ENCODE data around the gene DNAJC5.
A peak's percentile ranks its signal among the peaks of the same experiment; 100 is the strongest.
"Not testable (repeated sequence)": the region's sequence is repeated elsewhere in the genome, so short reads cannot be mapped to it uniquely, and the experiment has no call there.

The DNAJC5 gene

DNA sequence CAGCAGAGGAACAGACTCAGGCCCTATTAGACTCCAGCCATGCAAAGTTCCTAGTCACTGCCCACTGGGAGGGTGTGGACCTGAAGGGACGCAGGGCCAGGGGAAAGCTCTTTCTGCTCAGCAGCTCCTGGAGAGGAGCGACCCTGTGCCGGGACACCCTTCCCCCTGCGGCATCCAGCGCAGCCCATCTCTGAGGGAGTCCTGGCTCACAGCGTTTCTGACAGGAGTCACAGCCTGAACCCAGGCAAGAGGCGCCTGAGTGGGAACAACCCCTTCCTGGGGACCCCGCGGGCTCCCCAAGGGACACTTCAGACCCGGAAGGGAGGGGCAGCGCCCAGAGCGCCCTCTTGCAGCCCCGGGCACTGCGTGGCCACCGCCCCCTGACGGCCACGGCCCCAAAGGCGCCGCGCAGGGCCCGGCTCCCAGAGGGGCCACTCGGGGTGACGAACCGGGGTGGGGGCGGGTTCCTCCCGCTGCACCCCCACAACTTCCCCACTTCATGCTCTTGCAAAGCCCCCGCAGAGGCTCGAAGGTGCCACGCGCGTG lies 60.4 kb downstream of the DNAJC5 start:
- DNase-seq (ENCODE audit: low read depth, low spot score): no peak

DNA sequence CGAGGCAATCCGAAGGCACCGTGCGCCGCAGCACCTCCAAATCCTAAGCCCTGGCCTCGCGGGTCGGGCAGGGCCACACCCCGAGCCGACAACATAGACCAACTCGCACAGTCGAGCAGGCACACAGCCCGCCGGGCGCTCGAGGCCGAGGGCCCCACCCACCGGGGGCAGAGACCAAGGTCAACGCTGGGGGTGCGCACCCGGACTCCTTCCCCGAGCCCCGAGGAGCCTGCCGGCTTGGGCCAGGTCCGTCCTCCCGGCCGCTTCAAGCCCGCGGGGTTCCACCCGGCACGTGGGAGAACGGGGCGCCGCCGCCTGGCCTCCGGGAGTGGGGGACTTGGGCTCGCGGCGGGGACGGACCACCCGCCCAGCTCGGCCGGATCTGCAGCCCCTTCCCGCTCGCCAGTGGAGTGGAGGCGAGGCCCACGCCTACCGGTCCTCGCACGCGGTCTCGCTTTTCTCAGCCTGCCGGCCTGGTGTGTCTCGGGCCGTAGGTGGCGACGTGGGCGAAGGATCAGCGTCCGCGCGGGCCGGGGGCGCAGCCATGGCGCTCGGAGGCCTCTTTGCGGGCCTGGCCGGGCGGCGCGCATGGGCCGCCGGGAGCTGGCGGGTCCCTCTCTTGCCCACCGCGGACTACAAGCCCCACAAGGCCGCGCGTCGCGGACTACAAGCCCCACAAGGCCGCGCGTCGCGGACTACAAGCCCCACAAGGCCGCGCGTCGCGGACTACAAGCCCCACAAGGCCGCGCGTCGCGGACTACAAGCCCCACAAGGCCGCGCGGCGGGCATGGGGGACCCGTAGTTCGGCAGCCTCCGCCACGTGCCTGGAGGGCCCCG lies 61.1 kb downstream of the DNAJC5 start, which contains the start of gene UCKL1:
Gene UCKL1, minus strand, starts transcription at position 590 of the 837 bp plus-strand sequence. Its CDS starts 44 bp downstream, at position 546.
- peak; percentile 74 for DNase-seq (ENCODE audit: low read depth, low spot score)

DNA sequence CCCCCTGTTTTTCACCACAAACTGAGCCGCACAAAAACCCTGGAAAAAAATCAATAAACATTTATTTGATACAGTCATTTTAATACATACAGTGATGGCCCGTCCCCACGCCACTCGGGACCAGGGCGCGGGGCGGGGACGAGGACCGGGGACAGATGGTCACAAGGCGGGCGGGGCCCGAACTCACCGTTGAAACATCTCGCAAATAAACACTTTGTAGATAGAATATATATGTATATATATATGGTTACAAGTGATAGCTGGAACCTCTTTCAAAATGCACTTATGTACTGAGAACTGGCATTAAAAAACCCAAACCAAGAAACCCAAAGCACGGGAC lies 61.7 kb downstream of the DNAJC5 start:
- no peak for DNase-seq (ENCODE audit: low read depth, low spot score)

DNA sequence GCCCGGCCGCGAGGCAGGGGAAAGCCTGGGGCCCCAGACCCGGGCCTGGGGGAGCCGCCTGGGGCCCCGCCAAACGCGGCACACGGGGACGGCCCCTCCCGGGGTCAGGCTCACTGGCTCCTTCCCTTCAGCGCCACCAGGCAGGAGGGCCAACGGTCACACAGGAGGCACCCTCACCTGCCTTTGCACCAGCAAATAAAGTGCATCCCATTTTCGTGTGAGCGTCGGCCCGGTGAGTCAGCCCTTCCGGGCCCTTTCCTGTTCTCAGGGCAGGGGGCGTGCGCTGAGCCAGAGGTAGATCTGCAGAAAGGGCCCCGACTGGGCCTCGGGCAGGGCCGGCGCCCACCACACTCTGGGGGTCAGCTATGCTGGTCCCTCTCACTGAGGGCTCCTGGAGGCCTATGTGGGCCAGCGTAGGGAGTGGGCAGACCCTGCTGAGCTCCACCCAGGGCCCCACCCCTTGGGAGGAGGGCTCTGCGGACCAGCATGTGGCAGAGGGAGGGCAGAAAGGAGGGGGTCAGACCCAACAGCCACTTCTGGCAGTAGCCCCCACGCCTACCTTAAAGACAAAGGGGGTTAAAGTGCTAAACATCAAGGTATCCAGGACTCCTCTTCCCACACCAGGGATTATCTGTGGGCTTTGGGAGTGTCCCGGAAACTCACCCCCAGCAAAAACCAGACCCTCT lies 62.2 kb downstream of the DNAJC5 start:
- DNase-seq (ENCODE audit: low read depth, low spot score): no peak

DNA sequence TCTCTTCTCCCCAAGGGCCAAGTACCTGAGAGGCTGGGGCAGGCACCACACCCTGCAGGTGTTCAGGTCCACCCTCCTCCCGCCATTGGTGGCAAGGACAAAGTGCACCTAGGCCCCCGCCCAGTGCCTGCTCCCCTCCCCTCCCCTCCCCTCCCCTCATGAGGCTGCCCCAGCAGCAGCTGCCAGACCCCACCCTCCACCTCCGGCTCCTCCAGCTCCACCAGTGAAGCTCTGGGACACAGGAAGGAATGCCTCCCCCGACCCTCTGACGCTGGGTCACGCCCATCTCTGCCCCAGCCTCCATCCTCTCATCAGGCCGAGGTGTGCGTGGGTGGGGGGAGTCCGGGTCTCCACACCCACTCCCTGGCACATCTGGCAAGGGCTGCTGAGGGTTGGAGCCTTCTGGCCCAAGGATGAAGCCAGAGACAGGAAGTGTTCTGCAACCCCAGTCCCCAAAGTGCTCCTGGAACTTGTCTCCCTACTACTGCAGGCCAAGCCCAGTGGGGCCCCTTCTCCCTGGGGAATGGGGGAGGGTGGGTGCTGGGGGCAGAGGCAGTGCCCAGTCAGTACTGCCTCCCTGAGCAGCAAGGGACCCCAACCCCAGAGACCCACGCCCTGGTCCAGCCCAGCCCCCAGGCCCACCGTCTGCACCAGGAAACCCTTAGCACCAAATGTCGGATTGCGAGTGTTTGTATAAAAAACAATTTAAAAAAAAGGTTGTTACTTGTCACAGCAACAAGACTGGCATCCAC lies 62.9 kb downstream of the DNAJC5 start:
- no peak for DNase-seq (ENCODE audit: low read depth, low spot score)

DNA sequence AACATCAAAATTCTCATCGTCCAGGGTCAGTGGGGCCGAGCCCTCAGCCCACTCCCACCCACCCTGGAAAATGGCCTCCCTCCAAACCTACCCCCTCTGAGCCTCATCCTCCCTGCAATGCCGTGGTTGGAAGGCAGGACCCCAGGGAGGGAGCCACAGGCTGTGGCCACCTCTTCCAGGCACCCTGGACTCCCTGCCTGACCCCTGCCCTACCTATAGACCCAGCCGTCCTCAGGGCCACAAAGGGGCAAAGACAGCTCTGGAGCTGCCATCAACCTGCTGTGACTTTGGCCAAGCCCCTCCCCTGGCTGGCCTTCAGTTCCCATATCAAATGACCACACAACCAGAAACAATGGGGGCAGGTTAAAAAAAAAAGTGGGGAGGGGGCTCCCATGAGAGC lies 63.5 kb downstream of the DNAJC5 start:
- DNase-seq (ENCODE audit: low read depth, low spot score): no peak

DNA sequence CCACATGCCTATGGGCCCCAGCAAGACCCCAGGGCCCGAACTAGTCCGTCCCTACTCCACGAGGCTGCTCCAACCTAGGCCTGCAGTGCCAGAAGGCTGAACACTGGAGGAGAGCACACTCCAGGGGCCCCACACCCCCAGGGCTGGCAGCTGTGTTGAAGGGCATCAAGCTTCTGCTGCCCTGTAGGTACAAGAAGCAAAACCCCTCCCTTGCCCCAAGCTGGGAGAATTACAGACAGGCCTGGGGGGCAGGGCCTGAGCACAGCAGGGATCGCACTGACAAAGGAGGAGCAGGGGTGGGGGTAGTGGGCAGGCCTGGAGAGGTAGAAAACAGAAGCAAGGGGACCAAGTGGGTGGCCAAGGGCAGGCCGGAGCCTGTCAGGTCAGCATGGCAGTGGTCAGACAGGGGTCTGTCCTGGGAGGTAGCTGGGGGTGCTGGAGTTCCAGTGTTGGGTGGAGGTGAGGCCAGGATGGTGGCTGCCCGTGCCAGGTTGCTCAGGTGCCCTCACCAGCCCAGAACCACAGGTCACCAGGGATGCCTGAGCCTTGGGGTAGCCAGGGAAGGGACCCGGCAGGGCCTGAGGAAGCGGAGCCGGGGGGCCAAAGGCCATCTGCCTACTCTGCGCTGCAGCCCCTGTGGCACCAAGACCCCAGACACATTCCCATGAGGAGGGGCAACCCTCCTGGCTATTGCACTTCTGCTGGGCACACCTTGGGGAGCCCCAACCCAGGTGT lies 64.2 kb downstream of the DNAJC5 start:
- DNase-seq (ENCODE audit: low read depth, low spot score): no peak

DNA sequence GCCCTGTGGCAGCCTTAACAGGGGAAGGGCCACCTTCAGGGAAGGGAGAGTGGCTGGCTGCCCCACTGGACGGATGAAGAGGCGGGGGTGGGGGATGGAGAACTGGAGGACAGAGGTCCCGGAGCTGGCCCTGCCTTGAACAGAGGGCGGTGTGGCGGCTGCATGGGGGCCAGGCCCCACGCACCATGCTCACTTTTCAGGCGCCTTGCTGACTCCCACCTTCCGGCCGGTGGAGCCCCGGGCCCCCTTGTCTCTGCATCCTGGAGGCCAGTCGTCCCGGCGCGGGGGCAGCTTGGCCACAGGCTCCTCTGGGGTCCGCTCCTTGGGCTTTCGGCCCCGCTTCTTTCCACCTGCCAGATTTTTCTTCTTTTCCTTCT lies 64.8 kb downstream of the DNAJC5 start:
- no peak for DNase-seq (ENCODE audit: low read depth, low spot score)

DNA sequence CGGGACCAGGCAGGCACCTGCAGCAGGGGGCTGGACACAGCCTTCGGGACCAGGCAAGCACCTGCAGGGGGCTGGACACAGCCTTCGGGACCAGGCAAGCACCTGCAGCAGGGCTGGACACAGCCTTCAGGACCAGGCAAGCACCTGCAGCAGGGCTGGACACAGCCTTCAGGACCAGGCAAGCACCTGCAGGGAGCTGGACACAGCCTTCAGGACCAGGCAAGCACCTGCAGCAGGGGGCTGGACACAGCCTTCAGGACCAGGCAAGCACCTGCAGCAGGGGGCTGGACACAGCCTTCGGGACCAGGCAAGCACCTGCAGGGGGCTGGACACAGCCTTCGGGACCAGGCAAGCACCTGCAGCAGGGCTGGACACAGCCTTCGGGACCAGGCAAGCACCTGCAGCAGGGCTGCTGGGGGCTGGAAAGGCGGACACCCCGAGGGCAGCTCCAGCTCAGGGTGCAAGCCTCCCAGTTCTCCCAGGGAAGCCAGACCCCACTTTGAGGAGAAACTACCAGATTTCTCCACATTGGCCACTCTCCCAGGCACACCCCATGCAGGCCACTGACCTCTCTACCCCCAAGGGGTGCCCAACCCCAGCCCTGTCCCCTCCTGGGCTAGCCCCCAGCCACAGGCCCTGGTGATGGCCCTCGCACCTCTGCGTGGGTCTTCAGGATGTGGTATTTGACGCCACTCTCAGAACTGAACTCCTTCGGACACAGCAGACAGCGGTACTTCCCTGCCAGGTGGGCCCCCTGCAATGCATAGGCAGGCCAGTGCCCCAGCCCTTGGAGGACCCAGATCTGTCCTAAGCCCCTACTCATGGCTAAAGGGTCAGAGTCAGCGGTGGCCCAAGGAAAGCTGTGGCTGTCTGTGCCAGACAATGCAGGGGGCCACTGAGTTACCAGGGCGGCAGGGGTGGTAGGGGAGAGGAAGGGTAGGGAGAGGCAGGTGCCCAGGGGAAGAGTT lies 66.0 kb downstream of the DNAJC5 start:
- not testable (repeated sequence) for DNase-seq (ENCODE audit: low read depth, low spot score)

DNA sequence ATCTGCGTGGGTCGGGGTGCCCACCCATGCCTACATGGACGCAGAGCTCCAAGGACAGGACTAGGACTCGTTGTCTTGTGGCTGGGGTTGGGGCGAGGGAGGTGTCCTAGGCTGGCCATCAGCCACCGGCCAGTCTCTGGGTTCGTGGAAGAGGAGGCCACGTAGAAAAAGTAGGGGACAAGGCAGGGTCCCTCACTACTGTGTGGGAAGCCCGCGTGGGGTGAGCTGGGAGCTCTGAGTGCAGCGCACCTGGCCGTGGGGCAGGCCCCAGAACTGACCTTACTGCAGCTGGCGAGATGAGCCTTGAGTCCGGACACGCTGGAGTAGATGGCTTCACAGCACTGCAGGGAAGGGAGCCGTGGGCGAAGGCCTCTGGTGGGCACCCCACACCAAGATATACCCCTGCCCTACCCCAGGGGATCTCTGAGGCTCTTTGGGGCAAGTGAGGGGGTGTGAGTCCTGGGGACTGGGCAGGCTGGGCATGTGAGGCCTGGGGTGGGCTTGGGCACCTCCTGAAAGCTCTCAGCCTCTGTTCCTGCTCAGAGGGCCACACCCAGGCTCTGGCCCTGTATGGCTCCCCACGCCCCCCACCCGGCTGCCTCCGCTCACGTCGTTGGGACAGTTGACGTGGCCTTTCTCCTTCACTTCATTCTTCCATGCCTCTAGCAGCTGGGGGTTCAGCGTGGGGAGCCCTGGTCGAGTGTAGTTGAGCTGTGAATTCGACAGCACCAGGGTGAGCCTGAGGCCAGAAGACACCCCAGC lies 66.9 kb downstream of the DNAJC5 start:
- DNase-seq (ENCODE audit: low read depth, low spot score): no peak

DNA sequence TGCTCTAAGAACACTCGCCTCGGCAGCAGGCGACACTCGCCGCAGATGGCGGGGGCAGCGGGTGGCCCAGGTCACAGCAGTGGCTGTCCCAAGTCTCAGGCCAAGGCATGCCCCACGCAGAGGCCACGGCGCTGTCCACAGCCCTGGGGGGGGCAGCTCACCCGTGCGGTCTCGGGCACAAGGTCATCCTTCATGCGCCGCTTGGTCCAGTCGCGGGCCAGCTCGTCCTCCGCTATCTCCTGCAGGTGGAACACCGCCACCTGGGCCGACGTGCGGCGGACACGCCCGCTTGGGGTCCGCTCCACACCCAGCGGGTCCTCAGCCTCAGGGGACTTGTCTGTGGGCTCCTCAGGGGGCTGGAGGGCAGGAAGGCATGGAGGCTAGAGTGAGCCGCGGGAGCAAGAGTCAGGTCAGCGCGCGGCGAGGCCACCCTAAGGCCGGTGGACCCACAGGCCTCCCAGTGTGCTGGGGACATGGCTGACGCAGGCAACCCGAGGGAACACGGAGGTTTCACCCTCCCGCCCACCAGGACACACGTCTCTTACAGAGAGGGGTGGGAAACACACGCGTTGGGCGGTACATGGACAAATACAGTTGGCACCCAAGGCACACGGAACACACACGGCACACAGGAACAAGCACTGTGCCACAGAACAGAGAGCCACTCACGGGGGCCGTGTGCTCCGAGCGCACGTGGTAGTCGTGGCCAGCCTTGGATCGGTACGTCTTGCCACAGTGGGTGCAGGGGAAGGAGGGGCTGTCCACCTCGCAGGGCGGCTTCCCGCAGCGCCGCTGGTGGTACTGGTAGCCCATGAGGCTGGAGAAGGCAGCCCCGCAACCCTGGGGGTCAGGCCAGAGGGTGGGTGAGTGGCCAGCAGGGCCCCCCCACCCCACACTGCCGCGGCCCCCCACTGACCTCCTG lies 67.8 kb downstream of the DNAJC5 start:
- DNase-seq (ENCODE audit: low read depth, low spot score): no peak

DNA sequence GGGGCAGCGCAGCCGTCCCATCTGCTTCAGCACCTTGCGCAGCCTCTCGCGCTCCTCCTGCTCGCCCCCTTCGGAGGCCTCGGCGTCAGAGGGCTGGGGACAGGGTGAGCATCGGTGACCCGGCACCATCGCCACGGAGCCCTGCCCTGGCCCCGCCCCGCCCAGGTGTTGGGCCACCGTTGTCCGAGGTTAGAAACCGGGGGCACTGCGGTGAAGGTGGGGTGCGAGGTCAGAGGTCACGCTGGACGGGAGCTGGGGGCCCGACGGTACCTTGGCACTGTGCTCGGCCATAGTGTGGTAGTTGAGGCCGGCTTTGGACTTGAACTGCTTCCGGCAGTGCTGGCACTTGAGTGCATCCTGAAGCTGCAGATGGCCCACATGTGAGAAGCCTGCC lies 68.4 kb downstream of the DNAJC5 start:
- no peak for DNase-seq (ENCODE audit: low read depth, low spot score)

DNA sequence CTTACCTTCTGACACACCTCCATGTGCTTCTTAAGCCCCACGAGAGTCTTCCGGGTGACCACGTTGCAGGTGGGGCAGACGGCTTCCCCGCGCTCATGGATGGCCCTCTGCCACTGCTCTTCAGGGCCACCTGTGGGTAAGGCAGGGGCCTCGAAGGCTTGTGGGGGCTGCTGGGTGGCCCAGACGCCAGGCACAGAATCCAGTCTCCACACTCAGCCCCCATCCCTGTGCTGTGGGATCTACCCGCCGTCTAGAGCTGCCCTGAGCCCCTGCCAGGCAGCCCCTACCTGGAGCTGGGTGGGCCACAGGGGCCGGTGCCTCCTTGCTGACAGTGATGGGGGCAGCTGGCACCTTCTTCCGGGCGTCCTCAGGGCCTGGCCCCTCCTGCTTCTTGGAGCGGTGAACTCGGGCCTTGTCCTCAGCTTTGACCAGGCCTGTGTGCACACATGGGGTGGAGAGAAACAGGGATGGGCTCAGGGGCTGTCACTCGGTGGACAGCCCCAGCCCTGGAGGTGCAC lies 68.9 kb downstream of the DNAJC5 start:
- no peak for DNase-seq (ENCODE audit: low read depth, low spot score)

DNA sequence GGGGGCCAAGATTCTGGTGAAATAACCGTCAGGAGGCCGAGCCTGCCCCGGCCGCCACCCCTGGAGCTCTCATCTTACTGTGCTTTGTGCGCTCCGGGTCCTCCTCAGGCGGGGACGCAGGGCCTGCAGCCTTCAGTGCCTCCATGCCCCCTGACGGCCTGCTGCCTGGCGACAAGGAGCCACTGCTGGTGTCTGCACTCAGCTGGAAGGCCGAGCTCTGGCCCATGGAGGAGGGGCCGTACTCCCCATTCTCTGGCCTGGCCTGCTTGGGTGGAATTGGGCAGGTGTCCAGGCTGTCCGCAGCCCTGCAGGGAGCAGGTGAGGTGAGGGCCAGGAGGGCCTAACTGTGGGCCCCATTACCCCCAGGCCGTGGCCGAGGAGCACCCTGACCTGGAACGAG lies 69.5 kb downstream of the DNAJC5 start:
- no peak for DNase-seq (ENCODE audit: low read depth, low spot score)

DNA sequence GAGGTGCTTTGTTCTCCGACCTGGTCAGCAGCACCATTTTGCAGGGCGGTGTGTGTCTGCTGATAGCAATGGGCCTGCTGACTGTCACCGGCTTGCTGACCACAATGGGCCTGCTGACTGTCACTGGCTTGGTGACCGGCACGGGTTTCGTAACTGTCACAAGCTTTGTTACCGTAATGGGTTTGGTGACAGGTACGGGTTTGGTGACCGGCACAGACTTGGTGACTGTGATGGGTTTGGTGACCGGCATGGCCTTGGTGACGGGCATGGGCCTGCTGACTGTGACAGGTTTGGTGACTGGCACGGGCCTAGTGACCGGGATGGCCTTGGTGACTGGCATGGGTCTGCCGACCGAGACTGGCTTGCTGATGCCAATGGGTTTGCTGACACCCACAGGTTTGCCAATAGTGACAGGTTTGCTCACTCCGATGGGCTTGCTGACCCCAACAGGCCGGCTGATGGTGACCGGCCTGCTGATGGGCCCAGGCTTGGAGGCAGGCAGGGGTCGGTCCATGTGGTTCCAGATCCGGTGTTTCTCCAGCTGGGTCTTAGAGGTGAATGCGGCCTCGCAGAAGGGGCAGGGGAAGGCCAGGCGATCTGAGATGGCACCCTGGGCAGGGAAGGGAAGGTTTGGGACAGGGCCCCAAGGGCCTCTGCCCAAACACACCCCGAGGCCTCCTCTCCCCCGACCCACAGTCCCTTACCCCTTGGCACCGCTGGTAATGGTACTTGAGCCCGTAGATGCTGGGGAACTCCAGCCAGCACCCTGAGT lies 71.4 kb downstream of the DNAJC5 start:
- DNase-seq (ENCODE audit: low read depth, low spot score): no peak

DNA sequence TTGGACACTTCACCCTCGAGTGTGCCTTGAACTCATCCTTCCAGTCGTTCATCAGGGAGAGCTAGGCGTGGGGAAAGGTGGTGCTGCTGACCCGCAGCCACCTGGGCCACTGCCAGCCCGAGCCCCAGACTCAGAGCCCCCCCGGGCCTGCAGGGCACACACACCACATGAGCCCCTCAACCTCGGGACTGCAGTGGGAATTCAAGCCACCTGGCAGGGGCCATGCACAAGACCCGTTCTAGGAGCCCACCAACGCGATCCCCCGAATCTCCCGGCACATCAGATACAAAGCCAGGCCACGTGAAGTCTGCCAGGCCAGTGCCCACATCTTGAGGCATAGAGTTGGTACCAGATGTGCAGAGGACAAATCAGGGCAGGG lies 72.0 kb downstream of the DNAJC5 start:
- DNase-seq (ENCODE audit: low read depth, low spot score): no peak

DNA sequence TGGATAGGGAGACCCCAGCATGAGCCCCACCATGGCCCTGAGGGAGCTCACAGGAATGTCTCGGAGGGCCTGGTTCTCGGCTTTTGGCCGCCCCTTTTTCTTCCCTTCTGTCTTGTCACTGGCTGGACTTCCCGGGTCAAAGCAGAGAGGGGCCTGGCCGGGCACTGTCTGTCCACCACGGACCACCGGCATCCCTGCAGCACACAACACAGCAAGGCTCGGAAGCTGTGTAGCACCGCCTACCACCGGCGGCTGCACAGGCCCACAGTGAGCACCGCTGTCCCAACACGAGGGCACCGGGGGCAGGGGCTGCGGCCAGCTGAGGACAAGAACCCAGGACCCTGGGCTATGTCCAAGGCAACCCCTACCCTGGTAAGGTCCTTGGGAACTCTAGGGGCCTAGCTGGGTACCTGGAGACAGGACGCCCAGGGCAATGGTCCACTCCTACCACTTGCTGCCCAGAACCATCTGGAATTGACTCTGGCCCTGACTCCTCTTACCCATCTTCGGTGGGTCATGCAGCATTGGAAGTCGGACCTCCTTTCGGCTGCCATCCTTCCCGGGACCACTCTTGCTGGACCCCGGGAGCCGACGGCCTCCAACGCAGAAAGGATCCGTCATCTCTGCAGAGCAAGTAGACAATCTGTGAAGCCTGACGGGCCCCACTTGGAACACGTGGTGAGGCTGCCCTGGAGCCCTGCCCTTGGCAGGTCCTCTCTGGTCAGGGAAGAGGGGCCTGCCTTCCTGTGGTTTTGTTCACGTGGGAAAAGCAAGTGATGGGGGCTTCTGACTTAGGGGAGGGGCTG lies 72.6 kb downstream of the DNAJC5 start:
- no peak for DNase-seq (ENCODE audit: low read depth, low spot score)

Data from smooth muscle cell of the brain vasculature (primary cell).